ENCODE data around the gene TMUB1. TPM values are rescaled to one million over a fixed set of nuclear protein-coding genes. Genes with fewer than 3 reads are reported as not detected.

The TMUB1 gene
- total RNA-seq, 1 experiment from 2014 or later = 51.2 TPM

DNA sequence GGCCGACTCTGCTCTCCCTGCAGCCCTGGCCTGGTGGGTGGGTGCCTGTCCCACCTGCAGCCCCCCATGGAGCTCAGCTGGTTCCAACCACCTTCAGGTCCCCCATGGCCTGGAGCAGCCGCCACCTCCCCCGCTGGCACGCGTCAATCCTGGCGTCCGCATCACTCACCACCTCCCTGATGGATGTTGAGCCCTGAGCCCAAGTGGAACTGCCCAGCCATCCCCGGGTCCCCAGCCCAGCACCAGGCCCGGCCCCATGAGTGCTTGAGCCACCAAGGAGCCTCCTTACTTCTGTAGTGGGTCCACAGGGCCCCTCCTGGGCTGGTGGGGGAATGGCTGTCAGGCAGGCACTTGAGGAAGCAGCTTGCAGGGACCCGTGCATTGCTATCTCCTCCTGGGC lies 17.6 kb upstream of the TMUB1 start:
- CTCF ChIA-PET = no interaction called here
- Mint-ChIP-seq H3K9me3 (ENCODE audit: low read depth, unreplicated experiment) (no peaks in the 10 kb centered on the region), H3K27me3 (ENCODE audit: unreplicated experiment) (no peaks in the 10 kb centered on the region), H3K27ac (ENCODE audit: unreplicated experiment) (no peak overlapping the region), H3K4me1 (ENCODE audit: low read depth, unreplicated experiment) (no peaks in the 10 kb centered on the region), H3K36me3 (ENCODE audit: insufficient read depth, unreplicated experiment) (peaks cover 17% of the 10 kb centered on the region), H3K4me3 (ENCODE audit: low read depth, unreplicated experiment) (no peak overlapping the region)
- intact Hi-C loops (cut with micrococcal nuclease; ENCODE audit: unreplicated experiment) = no loop called here
- BruUV-seq (replicated peaks) = no TSS peak
- DNase-seq = no peak
- TF ChIP-seq, protein P1, sequence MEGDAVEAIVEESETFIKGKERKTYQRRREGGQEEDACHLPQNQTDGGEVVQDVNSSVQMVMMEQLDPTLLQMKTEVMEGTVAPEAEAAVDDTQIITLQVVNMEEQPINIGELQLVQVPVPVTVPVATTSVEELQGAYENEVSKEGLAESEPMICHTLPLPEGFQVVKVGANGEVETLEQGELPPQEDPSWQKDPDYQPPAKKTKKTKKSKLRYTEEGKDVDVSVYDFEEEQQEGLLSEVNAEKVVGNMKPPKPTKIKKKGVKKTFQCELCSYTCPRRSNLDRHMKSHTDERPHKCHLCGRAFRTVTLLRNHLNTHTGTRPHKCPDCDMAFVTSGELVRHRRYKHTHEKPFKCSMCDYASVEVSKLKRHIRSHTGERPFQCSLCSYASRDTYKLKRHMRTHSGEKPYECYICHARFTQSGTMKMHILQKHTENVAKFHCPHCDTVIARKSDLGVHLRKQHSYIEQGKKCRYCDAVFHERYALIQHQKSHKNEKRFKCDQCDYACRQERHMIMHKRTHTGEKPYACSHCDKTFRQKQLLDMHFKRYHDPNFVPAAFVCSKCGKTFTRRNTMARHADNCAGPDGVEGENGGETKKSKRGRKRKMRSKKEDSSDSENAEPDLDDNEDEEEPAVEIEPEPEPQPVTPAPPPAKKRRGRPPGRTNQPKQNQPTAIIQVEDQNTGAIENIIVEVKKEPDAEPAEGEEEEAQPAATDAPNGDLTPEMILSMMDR (IDR thresholded peaks at IDR 0.05; ENCODE audit: unreplicated experiment) = no peak

- no TSS peak for BruUV-seq (replicated peaks)
- Mint-ChIP-seq H3K4me1 (ENCODE audit: low read depth, unreplicated experiment) (no peaks in the 10 kb centered on the region), H3K27ac (ENCODE audit: unreplicated experiment) (no peak overlapping the region), H3K4me3 (ENCODE audit: low read depth, unreplicated experiment) (no peak overlapping the region), H3K27me3 (ENCODE audit: unreplicated experiment) (no peaks in the 10 kb centered on the region), H3K36me3 (ENCODE audit: insufficient read depth, unreplicated experiment) (peaks cover 17% of the 10 kb centered on the region), H3K9me3 (ENCODE audit: low read depth, unreplicated experiment) (no peaks in the 10 kb centered on the region)
- TF ChIP-seq, protein P1 (IDR thresholded peaks at IDR 0.05; ENCODE audit: unreplicated experiment) = no peak
- DNase-seq = no peak
- intact Hi-C loops (cut with micrococcal nuclease; ENCODE audit: unreplicated experiment) = no loop called here
- CTCF ChIA-PET = no interaction called here
Measured at GRCh38 chr7:151099486-151100211, 16.4 kb upstream of the TMUB1 start.

- no peak overlapping the region for H3K27ac Mint-ChIP-seq (ENCODE audit: unreplicated experiment)
- no peak overlapping the region for H3K4me3 Mint-ChIP-seq (ENCODE audit: low read depth, unreplicated experiment)
- H3K27me3 Mint-ChIP-seq (ENCODE audit: unreplicated experiment) = no peaks in the 10 kb centered on the region
- TF ChIP-seq, protein P1 (IDR thresholded peaks at IDR 0.05; ENCODE audit: unreplicated experiment) = no peak
- peaks cover 8% of the 10 kb centered on the region for H3K4me1 Mint-ChIP-seq (ENCODE audit: low read depth, unreplicated experiment)
- H3K9me3 Mint-ChIP-seq (ENCODE audit: low read depth, unreplicated experiment) = no peaks in the 10 kb centered on the region
- BruUV-seq (replicated peaks) = no TSS peak
- intact Hi-C loops (cut with micrococcal nuclease; ENCODE audit: unreplicated experiment) = no loop called here
- H3K36me3 Mint-ChIP-seq (ENCODE audit: insufficient read depth, unreplicated experiment) = peaks cover 13% of the 10 kb centered on the region
- DNase-seq = no peak
- CTCF ChIA-PET = no interaction called here
Measured at GRCh38 chr7:151095828-151096475, 12.7 kb upstream of the TMUB1 start.

- CTCF ChIA-PET = interaction anchor here (0.6 kb wide), 1 partner anchor 194 kb away, joined by 3 read pairs; no protein-coding TSS in a partner anchor
- Mint-ChIP-seq H3K27me3 (ENCODE audit: unreplicated experiment) (no peaks in the 10 kb centered on the region), H3K27ac (ENCODE audit: unreplicated experiment) (no peak overlapping the region)
Measured at GRCh38 chr7:151095123-151095797, 12.0 kb upstream of the TMUB1 start.

More at GRCh38 chr7:151095123-151095797, 12.0 kb upstream of the TMUB1 start:
- no peaks in the 10 kb centered on the region for H3K9me3 Mint-ChIP-seq (ENCODE audit: low read depth, unreplicated experiment)
- no peak for DNase-seq
- intact Hi-C loops (cut with micrococcal nuclease; ENCODE audit: unreplicated experiment) = no loop called here
- peaks cover 9% of the 10 kb centered on the region for H3K4me1 Mint-ChIP-seq (ENCODE audit: low read depth, unreplicated experiment)
- H3K36me3 Mint-ChIP-seq (ENCODE audit: insufficient read depth, unreplicated experiment) = peaks cover 11% of the 10 kb centered on the region
- no TSS peak for BruUV-seq (replicated peaks)
- H3K4me3 Mint-ChIP-seq (ENCODE audit: low read depth, unreplicated experiment) = no peak overlapping the region
- TF ChIP-seq, protein P1 (IDR thresholded peaks at IDR 0.05; ENCODE audit: unreplicated experiment) = no peak
